GM19043 (cell line): ENCODE measurements around the gene STAT6.

Experiments
- ATAC-seq: cut with Tn5 transposase; IDR thresholded peaks from one replicate; pipeline ENCODE4 v1.9.1; 2021; ENCODE audit warnings: low read depth; ENCODE audit not compliant: unreplicated experiment

The STAT6 gene, protein sequence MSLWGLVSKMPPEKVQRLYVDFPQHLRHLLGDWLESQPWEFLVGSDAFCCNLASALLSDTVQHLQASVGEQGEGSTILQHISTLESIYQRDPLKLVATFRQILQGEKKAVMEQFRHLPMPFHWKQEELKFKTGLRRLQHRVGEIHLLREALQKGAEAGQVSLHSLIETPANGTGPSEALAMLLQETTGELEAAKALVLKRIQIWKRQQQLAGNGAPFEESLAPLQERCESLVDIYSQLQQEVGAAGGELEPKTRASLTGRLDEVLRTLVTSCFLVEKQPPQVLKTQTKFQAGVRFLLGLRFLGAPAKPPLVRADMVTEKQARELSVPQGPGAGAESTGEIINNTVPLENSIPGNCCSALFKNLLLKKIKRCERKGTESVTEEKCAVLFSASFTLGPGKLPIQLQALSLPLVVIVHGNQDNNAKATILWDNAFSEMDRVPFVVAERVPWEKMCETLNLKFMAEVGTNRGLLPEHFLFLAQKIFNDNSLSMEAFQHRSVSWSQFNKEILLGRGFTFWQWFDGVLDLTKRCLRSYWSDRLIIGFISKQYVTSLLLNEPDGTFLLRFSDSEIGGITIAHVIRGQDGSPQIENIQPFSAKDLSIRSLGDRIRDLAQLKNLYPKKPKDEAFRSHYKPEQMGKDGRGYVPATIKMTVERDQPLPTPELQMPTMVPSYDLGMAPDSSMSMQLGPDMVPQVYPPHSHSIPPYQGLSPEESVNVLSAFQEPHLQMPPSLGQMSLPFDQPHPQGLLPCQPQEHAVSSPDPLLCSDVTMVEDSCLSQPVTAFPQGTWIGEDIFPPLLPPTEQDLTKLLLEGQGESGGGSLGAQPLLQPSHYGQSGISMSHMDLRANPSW

DNA sequence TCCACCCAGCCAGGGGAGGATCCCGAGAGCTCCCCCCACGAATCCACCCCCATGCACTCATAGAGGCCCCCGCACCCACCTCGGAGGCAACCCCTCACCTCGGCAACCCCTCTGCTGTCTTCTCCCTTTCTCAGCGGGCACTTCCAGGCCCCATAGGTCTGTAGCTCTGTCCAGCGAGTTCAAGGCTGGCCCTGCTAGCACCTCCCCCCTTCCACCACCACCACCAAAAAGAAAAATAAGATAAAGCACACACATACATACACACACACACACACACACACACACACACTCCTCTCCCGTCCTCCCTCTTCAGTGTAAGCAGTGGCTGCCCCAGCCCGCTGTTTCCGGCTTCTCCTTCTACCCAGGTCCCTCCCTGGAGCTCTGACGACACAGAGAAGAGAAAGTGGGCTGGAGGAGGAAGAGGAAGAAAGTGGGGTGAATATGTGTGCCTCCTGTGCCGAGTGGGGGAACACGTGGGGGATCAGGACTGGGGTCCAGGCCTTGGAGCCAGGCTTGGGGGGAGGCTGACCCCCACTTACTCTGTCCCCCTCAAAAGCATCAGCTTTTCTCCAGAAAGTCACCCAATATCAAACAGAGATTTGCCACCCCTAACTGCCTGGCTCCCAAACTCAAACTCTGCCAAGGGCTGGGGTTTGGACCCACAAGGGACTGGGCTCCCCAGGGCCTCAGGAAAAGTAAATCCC is at the start of gene STAT6:
Gene STAT6 (minus strand): TSS at position 332 of the 704 bp plus-strand sequence. CDS start 3,084 bp downstream, outside the sequence.
- ATAC-seq = peak; percentile 59

DNA sequence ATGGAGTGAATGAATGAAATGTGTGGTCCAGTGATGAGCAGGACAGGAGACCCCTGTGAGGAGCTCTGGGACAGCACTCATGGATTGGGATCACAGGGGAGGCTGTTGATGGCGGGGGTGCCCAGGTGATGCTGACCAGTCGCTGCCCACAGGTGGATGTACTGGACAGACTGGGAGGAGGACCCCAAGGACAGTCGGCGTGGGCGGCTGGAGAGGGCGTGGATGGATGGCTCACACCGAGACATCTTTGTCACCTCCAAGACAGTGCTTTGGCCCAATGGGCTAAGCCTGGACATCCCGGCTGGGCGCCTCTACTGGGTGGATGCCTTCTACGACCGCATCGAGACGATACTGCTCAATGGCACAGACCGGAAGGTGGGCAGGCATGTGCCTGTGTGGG is 49.6 kb upstream of the STAT6 start:
- ATAC-seq = no peak

DNA sequence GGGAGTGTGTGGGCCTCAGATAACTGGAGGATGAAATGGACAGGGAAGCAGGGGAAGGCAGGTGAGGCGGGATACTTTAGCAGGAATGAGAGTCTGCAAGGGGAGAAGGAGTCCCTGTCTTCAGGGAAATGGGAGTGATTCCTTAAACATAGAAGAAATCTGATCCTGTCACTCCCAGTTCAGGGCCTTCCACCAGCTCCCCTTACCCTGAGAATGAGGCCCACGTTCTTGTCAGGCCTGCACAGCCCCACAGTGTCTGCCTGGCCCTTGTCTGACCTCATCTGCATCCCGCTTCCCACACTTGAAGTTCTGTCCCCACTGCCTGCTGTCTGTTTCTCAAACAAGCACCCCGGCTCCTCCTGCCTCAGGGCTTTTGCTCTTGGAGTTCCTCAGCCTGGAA is 48.9 kb upstream of the STAT6 start:
- no peak for ATAC-seq

DNA sequence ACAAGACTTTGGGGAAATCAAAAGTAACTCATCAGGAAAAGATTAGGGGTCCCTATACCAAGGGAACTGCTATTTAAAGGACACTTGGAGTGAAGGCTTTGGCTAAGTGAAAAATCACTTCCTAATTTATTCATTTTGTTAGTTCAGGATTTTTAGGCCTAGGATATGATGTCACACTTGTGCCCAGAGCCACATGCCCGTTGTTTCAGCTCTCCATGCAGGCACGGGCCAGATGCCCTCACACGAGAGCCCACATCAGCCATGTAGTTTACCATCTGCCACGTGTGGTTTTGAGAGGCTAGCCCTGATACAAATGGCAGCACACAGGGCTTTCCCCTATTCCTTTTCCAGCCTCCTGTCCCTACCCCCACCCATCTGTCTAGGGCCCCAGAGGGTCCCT is 48.1 kb upstream of the STAT6 start:
- ATAC-seq = no peak

DNA sequence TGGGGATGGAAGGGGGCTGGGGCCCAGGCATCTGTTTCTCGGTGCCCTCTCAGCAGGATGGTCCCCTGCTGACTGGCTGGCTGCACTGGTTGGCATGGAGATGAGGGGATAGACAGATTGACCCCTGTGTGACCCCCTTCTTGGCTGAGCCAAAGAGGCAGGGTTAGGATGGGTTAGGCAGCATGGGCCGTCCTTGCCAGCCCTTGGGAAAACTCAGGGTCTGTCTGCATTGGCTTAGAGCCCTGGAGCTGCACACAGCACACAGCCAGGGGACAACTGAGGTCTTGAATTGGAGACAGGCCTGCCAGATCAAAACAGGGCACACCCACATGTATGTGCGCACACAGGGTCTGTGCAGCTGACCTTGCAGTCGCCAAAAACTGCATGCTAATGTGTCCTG is 47.5 kb upstream of the STAT6 start:
- ATAC-seq = no peak

DNA sequence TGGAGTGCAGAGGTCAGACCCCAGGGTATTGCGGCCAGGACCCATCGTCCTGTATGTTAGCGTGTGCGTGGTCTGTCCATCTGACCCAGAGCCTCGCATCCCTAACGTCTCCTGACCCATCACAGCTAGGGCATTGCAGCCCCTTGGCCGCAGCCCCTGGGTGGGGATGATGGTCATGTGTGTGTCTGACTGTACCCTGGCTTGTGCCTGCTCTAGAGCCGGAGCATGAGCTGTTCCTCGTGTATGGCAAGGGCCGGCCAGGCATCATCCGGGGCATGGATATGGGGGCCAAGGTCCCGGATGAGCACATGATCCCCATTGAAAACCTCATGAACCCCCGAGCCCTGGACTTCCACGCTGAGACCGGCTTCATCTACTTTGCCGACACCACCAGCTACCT is 47.0 kb upstream of the STAT6 start:
- no peak for ATAC-seq

DNA sequence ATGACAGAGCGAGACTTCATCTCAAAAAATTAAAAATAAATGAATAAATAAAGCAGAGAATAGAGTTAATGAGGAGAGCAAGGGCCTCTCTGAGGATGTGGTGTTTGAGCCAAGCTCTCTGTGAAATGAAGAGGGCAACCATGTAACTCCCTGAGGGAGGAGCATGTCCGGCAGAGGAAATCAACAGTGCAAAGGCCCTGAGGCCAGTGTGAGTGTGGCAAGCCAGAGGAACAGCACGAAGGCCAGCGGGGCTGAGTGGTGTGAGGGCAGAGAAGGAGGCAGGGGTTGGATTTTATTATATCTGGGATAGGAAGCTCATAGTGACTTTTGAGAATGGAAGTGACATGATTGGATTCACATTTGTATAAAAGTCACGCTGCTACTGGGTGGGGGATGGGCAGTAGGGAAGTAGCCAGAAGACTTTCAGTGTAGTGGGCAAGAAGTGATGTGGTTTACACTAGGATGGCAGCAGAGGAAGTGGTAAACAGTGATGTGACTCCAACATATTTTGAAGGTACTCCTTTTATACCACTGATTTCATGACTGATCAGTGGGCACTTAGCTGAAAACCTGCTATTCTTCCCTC is 46.5 kb upstream of the STAT6 start:
- no peak for ATAC-seq

DNA sequence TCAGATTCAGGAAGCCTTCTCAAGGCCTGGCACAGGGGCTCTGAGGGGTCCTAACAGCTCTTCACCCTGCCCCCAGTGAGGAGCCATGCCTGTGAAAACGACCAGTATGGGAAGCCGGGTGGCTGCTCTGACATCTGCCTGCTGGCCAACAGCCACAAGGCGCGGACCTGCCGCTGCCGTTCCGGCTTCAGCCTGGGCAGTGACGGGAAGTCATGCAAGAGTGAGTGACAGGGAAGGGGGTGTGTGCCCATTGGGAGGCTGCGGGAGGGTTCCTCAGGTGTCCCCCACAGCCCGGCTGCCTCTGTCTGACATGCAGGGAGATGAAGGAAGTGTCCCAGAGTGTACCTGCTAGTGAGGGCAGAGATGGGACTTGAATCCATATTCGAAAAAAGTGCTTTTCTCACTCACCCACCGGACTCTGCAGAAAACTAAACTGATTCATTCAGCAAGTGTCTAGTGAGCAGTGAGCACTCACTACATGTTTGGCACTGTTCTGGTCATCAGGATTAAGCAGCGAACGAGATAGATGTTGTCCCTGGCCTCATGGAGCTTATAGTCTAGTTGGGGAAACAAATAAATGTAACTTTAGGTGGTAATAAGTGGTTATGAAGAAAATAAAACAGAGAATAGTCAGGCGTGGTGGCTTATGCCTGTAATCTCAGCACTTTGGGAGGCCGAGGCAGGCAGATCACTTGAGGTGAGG is 45.7 kb upstream of the STAT6 start:
- ATAC-seq = no peak

DNA sequence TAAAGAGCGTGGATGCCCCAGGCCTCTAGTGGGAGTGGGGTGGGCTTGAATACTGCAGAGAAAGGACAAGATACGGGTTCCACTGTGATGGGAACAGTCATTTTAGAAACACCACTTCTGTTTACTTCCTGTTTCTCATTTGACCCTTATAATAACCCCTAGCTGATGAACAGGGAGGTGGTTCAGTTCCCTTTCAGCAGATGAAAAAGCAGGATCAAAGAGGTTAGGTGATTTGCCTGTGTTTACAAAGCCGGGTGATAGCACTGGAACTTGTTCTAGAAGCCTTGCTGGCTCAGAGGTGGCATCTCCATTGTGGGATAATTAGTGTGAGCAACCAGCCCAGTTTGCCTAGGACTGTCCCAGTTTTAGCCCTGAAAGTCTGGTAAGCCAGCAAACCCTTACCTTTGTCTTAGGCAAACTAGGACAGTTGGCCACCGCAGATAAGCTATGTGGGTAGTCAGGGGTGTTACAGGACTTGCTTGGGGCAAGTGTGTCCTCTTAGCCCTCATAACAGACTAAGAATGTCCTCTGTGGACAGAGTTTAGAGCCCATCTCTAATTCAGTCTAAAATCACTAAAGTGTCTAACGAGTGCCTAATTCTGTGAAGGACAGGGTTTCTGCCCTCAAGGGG is 43.8 kb upstream of the STAT6 start:
- ATAC-seq = no peak

DNA sequence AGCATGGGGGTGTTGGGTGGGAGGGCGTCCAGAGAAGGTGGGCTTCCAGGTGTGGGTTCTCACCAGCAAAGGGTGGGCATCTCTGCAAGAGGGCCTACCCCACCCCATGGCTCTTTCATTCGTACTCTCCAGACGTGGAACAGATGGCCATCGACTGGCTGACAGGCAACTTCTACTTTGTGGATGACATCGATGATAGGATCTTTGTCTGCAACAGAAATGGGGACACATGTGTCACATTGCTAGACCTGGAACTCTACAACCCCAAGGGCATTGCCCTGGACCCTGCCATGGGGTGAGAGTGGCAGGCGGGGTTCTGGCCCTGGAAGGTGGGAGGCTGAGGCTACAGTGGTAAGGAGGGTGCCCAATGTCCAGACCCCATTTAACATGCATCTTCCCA is 42.9 kb upstream of the STAT6 start:
- ATAC-seq = no peak

DNA sequence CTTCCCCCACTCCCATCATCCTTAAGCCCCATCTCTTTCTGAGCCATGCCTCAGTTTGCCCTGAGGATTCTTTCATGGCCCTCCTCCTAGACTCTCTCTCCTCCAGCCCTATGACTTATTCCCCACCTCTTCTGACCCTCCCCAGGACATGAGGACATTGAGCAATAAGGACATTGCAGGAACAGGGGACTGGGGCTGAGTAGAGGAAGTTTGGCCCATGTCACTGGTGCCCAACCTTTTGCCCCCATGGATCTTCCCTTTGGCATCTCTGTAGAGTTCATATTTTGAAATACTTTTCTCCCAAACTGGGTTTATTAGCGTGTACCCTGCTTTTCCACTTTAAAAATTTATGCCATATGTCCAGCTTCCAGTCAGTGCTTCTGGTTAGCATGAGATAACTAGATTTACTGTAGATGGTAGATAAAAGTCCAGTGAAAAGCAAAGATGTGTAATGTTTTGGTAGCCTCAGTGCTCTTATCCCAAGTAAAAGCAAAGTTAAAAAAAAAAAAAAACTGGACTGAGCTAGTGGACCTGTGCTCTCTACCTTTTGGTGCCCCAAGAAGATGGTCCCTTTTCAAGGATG is 42.3 kb upstream of the STAT6 start:
- no peak for ATAC-seq

DNA sequence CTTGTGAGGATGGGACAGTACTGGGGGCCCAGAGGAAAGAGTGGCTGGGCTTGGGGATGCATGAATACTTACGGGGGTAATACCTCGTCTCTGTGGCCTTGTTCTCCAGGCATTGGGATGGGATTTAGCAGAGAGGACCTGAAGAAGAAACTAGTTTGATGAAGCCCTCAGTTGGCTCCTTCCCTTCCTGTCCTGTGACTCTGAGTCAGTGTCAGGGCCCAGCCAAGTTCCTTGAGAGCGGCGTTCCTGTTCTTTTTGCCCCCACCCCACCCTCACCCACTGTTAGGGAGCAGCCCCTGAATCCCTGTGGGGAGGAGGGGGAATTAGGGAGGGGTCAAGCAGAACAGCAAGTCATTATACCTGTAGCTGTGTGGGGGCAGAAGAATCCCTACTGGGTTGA is 41.5 kb upstream of the STAT6 start:
- ATAC-seq = no peak

DNA sequence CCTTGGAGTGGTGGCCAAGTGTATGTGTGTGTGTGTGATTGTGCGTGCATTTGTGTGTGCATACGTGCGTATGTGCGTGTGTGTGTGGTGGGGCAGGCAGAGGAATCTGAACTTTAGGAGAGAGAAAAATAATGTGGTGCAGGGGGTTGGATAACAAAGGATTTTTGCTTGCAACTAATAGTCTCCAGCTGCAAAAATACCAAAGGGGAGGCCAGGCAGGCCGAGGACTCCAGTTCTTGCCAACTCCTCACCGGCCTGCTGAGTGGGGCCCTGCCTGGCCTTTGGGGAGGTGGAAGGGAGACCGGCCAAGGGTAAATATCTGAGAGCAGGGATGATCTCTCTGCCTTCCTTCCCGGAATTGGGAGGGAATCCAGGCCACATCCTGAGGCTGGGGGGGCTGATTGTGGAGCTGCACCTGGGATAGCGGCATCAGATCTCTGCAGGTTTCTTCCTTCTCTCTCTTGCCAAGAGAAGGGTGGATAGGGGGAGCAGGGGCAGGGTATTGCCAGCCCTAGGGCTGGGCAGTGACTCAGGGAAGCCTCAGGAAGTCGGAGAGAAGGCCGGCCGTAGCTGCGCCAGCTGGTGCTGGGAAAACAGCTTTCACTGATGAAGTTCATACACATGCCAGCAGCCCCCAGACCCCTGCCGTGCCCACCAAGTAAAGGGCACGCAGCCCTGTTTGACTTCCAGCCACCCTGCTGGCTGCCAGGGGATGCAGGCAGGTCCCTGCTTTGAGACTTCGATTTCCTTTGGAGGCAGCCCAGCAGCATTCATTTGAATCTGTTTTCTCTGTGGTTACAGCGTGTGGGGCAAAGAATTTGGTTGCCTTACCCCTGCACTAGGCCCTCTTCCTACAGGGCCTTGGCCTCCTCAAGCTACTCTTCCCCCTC is 40.8 kb upstream of the STAT6 start:
- ATAC-seq = no peak

DNA sequence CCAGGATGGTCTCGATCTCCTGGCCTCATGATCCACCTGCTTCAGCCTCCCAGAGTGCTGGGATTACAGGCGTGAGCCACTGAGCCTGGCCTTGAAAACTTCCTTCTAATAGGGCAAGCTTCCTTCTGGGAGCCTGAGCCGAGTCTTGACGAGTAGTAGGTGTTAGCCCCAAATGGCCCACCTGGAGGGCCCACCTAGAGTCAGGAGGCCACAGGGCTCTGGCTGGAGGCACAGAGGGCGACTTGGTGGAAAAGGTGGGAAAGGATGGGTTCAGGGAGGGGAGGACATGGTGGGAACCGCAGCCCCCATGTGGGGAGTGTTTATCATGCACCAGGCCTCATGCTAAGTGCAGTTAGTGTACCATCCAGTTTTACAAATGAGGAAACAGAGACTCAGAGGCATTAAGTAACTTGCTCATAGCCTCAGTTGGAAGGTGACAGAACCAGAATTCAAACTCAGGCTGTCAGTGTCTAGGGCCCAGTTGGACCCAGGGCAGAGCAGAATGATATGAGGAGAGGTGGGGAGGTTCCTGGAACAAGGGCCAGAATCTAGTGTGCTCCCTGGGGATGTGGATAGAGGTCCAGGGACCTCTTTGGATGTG is 39.3 kb upstream of the STAT6 start:
- no peak for ATAC-seq

DNA sequence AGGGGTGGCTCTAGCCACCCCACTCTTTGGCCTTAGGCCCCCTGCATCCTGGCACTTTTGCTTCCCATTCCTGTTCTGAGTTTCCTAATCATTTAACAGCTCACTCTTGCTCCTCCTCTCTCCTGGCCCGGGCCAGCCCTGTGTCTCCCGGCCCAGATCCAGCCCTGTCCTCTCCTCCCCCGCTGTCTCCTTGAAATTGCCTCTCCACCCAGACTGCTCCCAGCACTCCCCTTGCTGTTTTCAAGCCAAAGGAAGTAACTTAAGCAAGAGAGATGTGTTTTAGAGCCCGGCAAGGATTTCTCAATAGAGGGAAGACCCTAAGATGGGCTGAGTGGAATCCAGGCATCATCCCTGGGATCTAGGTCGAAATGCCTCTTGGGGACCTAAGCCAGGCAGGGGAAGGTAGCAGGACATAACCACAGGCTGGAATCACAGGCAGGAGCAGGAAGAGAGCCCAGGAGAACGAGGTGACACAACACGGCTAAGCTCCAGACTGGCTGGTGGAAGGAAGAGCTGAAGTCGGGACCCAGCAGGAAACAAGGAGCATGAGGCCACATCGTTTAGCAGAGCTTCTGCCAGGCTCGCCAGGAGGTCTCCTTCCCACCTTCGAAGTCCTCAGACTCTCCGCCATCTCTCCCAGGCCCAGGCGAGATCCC is 38.2 kb upstream of the STAT6 start:
- no peak for ATAC-seq

DNA sequence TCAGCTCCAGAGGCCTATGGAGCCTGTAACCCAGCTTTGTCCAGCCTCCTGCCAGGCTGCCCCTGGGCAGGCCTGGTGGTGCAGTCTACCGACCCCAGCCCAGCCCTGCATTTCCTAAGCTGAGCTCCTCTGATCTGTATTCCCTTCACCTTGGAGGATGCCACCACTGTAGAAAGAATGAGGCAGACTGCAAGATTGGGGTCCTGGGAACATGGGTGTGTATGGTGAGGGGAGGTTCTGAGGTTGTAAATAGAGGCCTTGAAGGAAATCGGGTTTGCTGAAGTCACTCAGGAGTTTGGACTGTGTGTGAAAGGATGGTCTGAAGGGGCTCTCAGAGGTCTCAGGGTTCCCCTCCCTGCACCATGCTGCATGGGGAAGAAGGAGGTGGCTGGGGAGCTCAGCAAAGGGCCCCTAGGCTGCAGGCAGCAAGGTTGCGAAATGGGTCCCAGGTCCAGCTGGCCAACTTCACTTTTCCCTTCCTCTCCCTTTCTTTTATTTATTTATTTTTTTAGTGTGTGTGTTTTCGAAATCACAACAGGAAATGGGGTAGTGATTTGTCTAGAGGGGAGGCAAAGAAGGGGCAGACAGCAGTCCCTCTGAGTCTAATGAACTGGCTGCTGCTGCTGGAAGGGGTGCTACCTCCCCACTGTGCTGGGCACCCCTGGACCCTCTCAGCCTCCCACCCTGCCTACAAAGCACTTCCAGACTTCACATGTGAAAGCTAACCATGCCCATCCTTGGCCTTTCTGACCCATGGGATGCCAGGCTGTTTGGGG is 37.5 kb upstream of the STAT6 start:
- ATAC-seq = no peak
